H1 (cell line): Measurements from ENCODE around the gene DYNLRB2. TPM values are rescaled to one million over a fixed set of nuclear protein-coding genes. Genes with fewer than 3 reads are reported as not detected.

Experiments
- CTCF ChIA-PET: fragments of 300-600 bp; sonication (Branson Sonifier 250); formaldehyde crosslinking; loops from one replicate; lab custom pipeline; 2021; ENCODE audit not compliant: partially characterized antibody; lab: Charles Lee
- POLR2A ChIA-PET: fragments of 300-600 bp; sonication (Branson Sonifier 250); formaldehyde crosslinking; loops from one replicate; lab custom pipeline; 2021; ENCODE audit warnings: inconsistent platforms; ENCODE audit not compliant: partially characterized antibody; lab: Charles Lee
- DNase-seq, 2 experiments: peaks; one replicate each; pipeline versions ENCODE4 v3.0.0 to v3.0.0-alpha.2; 2010 to 2022; ENCODE audit warnings: low spot score in 2 of 2, low read depth in 1 of 2, mixed read lengths in 1 of 2
- FAIRE-seq: peaks from 2 replicates; lab custom pipeline; 2011; peaks lifted over from hg19 to GRCh38; lab: Jason Lieb, UNC
- H2AFZ ChIP-seq: 2 replicates; pipeline ENCODE4 v1.8.1; 2012; ENCODE audit warnings: low read length, inconsistent platforms
- H2AK5ac ChIP-seq: 2 replicates; pipeline ENCODE4 v1.6.1; 2013; ENCODE audit warnings: low read depth, low read length
- H2BK120ac ChIP-seq: replicated peaks from 2 replicates; pipeline ENCODE3; 2013; ENCODE audit warnings: low read depth, low read length, inconsistent platforms
- H2BK12ac ChIP-seq: 2 replicates; pipeline ENCODE4 v1.6.1; 2013; ENCODE audit warnings: low read depth, low read length
- H2BK15ac ChIP-seq: 2 replicates; pipeline ENCODE4 v1.6.1; 2013; ENCODE audit warnings: low read length
- H2BK20ac ChIP-seq: 2 replicates; pipeline ENCODE4 v1.6.1; 2013; ENCODE audit warnings: low read length
- H2BK5ac ChIP-seq: 2 replicates; pipeline ENCODE4 v1.6.1; 2013; ENCODE audit warnings: low read depth, low read length
- H3K14ac ChIP-seq: 2 replicates; pipeline ENCODE4 v1.6.1; 2013; ENCODE audit warnings: inconsistent platforms; ENCODE audit not compliant: insufficient read length
- H3K18ac ChIP-seq: 2 replicates; pipeline ENCODE4 v1.6.1; 2013; ENCODE audit warnings: low read length; ENCODE audit errors: extremely low read depth
- H3K23ac ChIP-seq: 2 replicates; pipeline ENCODE4 v1.6.1; 2013; ENCODE audit warnings: inconsistent platforms; ENCODE audit not compliant: insufficient read length
- H3K23me2 ChIP-seq: 2 replicates; pipeline ENCODE4 v1.6.1; 2013; ENCODE audit warnings: low read depth, low read length
- H3K27ac ChIP-seq: 2 replicates; pipeline ENCODE4 v1.6.1; 2011; ENCODE audit warnings: low read depth, low read length, inconsistent platforms
- H3K27me3 ChIP-seq, 4 experiments: replicated peaks in 1 of 4; 1 replicate in 1 of 4; 2 replicates in 3 of 4; pipeline versions ENCODE4 v1.6.1 to v1.8.1; 2011 to 2013; ENCODE audit warnings: low read length in 3 of 4, mild to moderate bottlenecking in 3 of 4, inconsistent platforms in 2 of 4, mixed read lengths in 2 of 4, moderate library complexity in 1 of 4; ENCODE audit not compliant: control insufficient read depth in 3 of 4, insufficient read depth in 3 of 4; ENCODE audit errors: extremely low read depth in 1 of 4
- H3K36me3 ChIP-seq, 4 experiments: 2 replicates each; pipeline versions ENCODE4 v1.6.1 to v1.8.1; 2011 to 2013; ENCODE audit warnings: mild to moderate bottlenecking in 4 of 4, low read length in 3 of 4, moderate library complexity in 2 of 4, control low read depth in 1 of 4, inconsistent platforms in 1 of 4; ENCODE audit not compliant: insufficient read depth in 4 of 4, control insufficient read depth in 2 of 4
- H3K4ac ChIP-seq: replicated peaks from 2 replicates; pipeline ENCODE3; 2013; ENCODE audit warnings: low read length, low read depth, mixed read lengths, inconsistent platforms; ENCODE audit not compliant: insufficient read length
- H3K4me1 ChIP-seq, 4 experiments: replicated peaks in 1 of 4; 1 replicate in 1 of 4; 2 replicates in 3 of 4; pipeline versions ENCODE4 v1.6.1 to v1.8.1; 2011 to 2013; ENCODE audit warnings: low read length in 3 of 4, inconsistent platforms in 2 of 4, mixed read lengths in 1 of 4; ENCODE audit not compliant: insufficient read depth in 4 of 4, control insufficient read depth in 3 of 4
- H3K4me2 ChIP-seq, 2 experiments: 2 replicates each; pipeline versions ENCODE4 v1.6.1 to v1.8.1; 2011 to 2013; ENCODE audit warnings: low read depth in 2 of 2, low read length in 2 of 2, control low read depth in 1 of 2, inconsistent platforms in 1 of 2, mild to moderate bottlenecking in 1 of 2; ENCODE audit not compliant: insufficient read depth in 1 of 2
- H3K4me3 ChIP-seq, 4 experiments: fragments of 200-600, 300-600 bp in 1 of 4; sonication (generic), shearing (Covaris generic), sonication (Bioruptor Twin) in 1 of 4; 2 replicates each; pipeline versions ENCODE4 v1.5.1 to v1.8.1; 2011 to 2016; ENCODE audit warnings: low read length in 4 of 4, low read depth in 3 of 4, control low read depth in 2 of 4, inconsistent platforms in 2 of 4, mild to moderate bottlenecking in 2 of 4, mixed read lengths in 1 of 4, moderate library complexity in 1 of 4; ENCODE audit not compliant: insufficient read depth in 2 of 4; ENCODE audit errors: extremely low read depth in 1 of 4
- H3K56ac ChIP-seq: replicated peaks from 2 replicates; pipeline ENCODE3; 2013; ENCODE audit warnings: low read depth, mild to moderate bottlenecking, mixed read lengths, low read length, inconsistent platforms; ENCODE audit not compliant: insufficient read length
- H3K79me1 ChIP-seq: 2 replicates; pipeline ENCODE4 v1.6.1; 2013; ENCODE audit warnings: low read depth, low read length, control low read depth
- H3K79me2 ChIP-seq, 2 experiments: 2 replicates each; pipeline versions ENCODE4 v1.6.1 to v1.8.1; 2012 to 2013; ENCODE audit warnings: low read length in 2 of 2, mild to moderate bottlenecking in 2 of 2, inconsistent platforms in 1 of 2; ENCODE audit not compliant: insufficient read depth in 2 of 2, control insufficient read depth in 1 of 2
- H3K9ac ChIP-seq, 4 experiments: replicated peaks in 1 of 4; 1 replicate in 1 of 4; 2 replicates in 3 of 4; pipeline versions ENCODE4 v1.6.1 to v1.8.1; 2011 to 2013; ENCODE audit warnings: low read depth in 3 of 4, low read length in 3 of 4, control low read depth in 2 of 4, mild to moderate bottlenecking in 2 of 4, moderate library complexity in 2 of 4, inconsistent platforms in 1 of 4; ENCODE audit errors: extremely low read depth in 1 of 4
- H3K9me3 ChIP-seq, 2 experiments: 2 replicates each; pipeline versions ENCODE4 v1.6.1 to v1.8.1; 2012 to 2013; ENCODE audit warnings: mild to moderate bottlenecking in 2 of 2, moderate library complexity in 2 of 2, control low read depth in 1 of 2, inconsistent platforms in 1 of 2, low read depth in 1 of 2, low read length in 1 of 2, mixed read lengths in 1 of 2; ENCODE audit not compliant: insufficient read depth in 2 of 2
- H4K20me1 ChIP-seq, 2 experiments: replicated peaks in 1 of 2; 2 replicates each; pipeline versions ENCODE3 to v1.8.1; 2011 to 2013; ENCODE audit warnings: inconsistent platforms in 2 of 2, low read length in 2 of 2, mild to moderate bottlenecking in 1 of 2; ENCODE audit not compliant: insufficient read depth in 2 of 2, control insufficient read depth in 1 of 2
- H4K5ac ChIP-seq: 2 replicates; pipeline ENCODE4 v1.6.1; 2013; ENCODE audit warnings: low read length, low read depth, mixed read lengths, inconsistent platforms; ENCODE audit not compliant: insufficient read length
- H4K8ac ChIP-seq: 2 replicates; pipeline ENCODE4 v1.8.0; 2013; ENCODE audit warnings: mild to moderate bottlenecking, moderate library complexity, low read length, inconsistent platforms; ENCODE audit not compliant: insufficient read depth; ENCODE audit errors: extremely low read depth
- H4K91ac ChIP-seq: replicated peaks from 2 replicates; pipeline ENCODE3; 2013; ENCODE audit warnings: low read length, mixed read lengths, inconsistent platforms; ENCODE audit not compliant: insufficient read length
- ASH2L ChIP-seq: fragments of 200-600, 300-600 bp; sonication (generic); IDR thresholded peaks from one replicate; pipeline ENCODE4 v1.7.1; 2017; ENCODE audit warnings: low read length
- CBX8 ChIP-seq: fragments of 300-800, 300-1000 bp; sonication (generic); IDR thresholded peaks from 2 replicates; pipeline ENCODE4 v1.7.1; 2016; ENCODE audit warnings: low read depth, low read length, borderline replicate concordance
- CHD2 ChIP-seq: IDR thresholded peaks from 2 replicates; pipeline ENCODE4 v1.6.1; 2012; ENCODE audit warnings: low read length, improper control_type of control experiment
- EP300 ChIP-seq, 2 experiments: IDR thresholded peaks; 1 replicate in 1 of 2; 2 replicates in 1 of 2; pipeline ENCODE4 v1.6.1; 2011 to 2012; ENCODE audit warnings: low read depth in 2 of 2, low read length in 2 of 2, mild to moderate bottlenecking in 2 of 2, borderline replicate concordance in 1 of 2, inconsistent platforms in 1 of 2, moderate library complexity in 1 of 2
- KDM5A ChIP-seq: fragments of 200-600 bp; IDR thresholded peaks from 2 replicates; pipeline ENCODE4 v1.7.1; 2012; ENCODE audit warnings: mild to moderate bottlenecking, low read length, inconsistent platforms, mixed read lengths
- MAFK ChIP-seq: IDR thresholded peaks from 2 replicates; pipeline ENCODE4 v1.6.1; 2012; ENCODE audit warnings: low read depth, mild to moderate bottlenecking, improper control_type of control experiment, low read length
- POLR2AphosphoS5 ChIP-seq: IDR thresholded peaks from 2 replicates; pipeline ENCODE4 v1.6.1; 2011; ENCODE audit warnings: low read depth, low read length
- SP1 ChIP-seq: IDR thresholded peaks from 2 replicates; pipeline ENCODE4 v1.6.1; 2011; ENCODE audit warnings: low read depth, low read length
- TCF12 ChIP-seq: IDR thresholded peaks from 2 replicates; pipeline ENCODE4 v1.6.1; 2011; ENCODE audit warnings: low read depth, mild to moderate bottlenecking, low read length
- TEAD4 ChIP-seq: IDR thresholded peaks from 2 replicates; pipeline ENCODE4 v1.6.1; 2012; ENCODE audit warnings: low read depth, low read length, inconsistent platforms, mixed read lengths
- WGBS, 2 experiments: shearing (Covaris generic) in 1 of 2; methylation state at CpG; one replicate each; pipeline versions ENCODE4 v1.1.6 to v1.1.7; 2013 to 2015; ENCODE audit warnings: low lambda C conversion rate in 2 of 2, mixed read lengths in 2 of 2, inconsistent platforms in 1 of 2, low coverage in 1 of 2, missing lambda C conversion rate in 1 of 2; ENCODE audit not compliant: insufficient replicate concordance in 2 of 2, insufficient coverage in 1 of 2, insufficient read length in 1 of 2; ENCODE audit errors: extremely low coverage in 1 of 2, missing lambda C conversion rate in 1 of 2; 5-methylcytosine and 5-hydroxymethylcytosine counted together
- polyA plus RNA-seq, 7 experiments: library from polyadenylated mRNA; depleted of rRNA in 3 of 7; stranded (reverse) in 5 of 7; unstranded in 2 of 7; fragments of >200 nt in 5 of 7; fragments of 200-250 nt in 2 of 7; gene quantifications; 1 replicate in 5 of 7; 2 replicates in 1 of 7; 4 replicates in 1 of 7; pipeline versions ENCODE4 v1.2.1 to v1.2.3, GENCODE V29; 2011 to 2013; ENCODE audit warnings: missing spikeins in 2 of 7, mixed read lengths in 2 of 7
- total RNA-seq: library from RNA; stranded (reverse); fragmentation: NEBNext Ultra II Directional; extraction: Animal tissue kit (Norgen Biotek cat#: 25700); gene quantifications from 2 replicates; pipeline ENCODE4 v1.2.1, GENCODE V29; 2021
- TF ChIP-seq, protein P1 (sequence below): IDR thresholded peaks from 2 replicates; pipeline ENCODE4 v1.6.1; 2012; ENCODE audit warnings: inconsistent platforms
- TF ChIP-seq, protein P2 (sequence below): IDR thresholded peaks from 2 replicates; pipeline ENCODE4 v1.6.1; 2011; ENCODE audit warnings: low read depth, mild to moderate bottlenecking, low read length; ENCODE audit not compliant: insufficient read depth

Gene DYNLRB2
- total and polyA plus RNA-seq, 2 of the 8 experiments (the other 6 are each of a cell fraction or from before 2014, with no cell fraction given): not detected

DNA sequence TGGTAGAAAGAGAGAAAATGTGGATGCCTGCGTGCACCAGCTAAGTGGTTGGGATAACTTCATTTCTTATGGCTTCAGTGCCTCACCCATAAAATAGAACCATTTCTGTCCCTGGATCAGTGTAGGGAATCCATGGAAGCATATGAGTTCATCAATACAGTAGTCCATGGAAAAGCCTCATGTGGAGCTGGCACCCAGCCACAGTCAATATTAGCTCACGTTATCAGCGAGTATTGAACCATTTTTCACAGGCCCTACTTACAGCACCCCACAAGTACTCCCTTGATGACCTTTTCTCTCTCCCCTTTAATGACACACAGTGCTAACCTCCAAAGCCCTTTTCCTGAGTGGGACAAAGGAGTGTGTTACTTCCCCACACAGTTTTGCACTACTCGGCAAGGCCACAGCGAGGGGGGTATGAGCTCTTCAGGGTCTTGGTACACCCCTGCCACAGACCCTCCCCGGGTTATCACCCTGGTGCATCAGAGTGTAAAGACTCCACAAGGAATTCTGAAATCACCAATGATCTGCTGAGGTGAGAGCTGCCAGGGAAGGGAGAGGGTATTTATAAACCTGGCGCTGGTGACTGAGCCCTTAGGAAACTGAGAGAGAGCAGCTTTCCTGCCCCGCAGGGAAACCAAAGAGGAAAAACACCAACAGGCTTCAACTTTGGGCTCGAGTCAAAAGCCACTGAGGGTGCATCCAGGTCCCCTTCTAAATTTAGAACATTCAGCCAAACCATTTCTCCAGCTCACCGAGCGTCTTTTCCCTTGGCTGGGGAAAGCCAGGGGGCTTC lies 36.9 kb downstream of the DYNLRB2 start:
- H4K91ac ChIP-seq: no peak overlapping the region
- H4K8ac ChIP-seq: no peak overlapping the region
- H3K23me2 ChIP-seq: peaks cover 6% of the 10 kb centered on the region; the same call in 1 of the 2 replicates
- no peak overlapping the region for H3K23ac ChIP-seq
- H3K9ac ChIP-seq: no peak overlapping the region
- no peak overlapping the region for H2AK5ac ChIP-seq
- H4K5ac ChIP-seq: no peak overlapping the region
- H2BK15ac ChIP-seq: no peak overlapping the region
- H2BK20ac ChIP-seq: no peak overlapping the region
- H3K79me2 ChIP-seq: no peaks in the 10 kb centered on the region
- no peak overlapping the region for H3K27ac ChIP-seq
- ChIA-PET POLR2A (no interaction called here), CTCF (interaction anchor here (1.1 kb wide), 1 partner anchor 13 kb away, joined by 3 read pairs; no protein-coding TSS in a partner anchor)
- 78% methylated on average over 11 of the region's 11 CpGs; no CpG with 5 or more reads in 1 of the 2 experiments for WGBS, 2 experiments
- H3K18ac ChIP-seq: no peak overlapping the region
- H3K4ac ChIP-seq: no peak overlapping the region
- no peak overlapping the region for H3K4me2 ChIP-seq
- no peak overlapping the region for H2AFZ ChIP-seq
- no peak overlapping the region for H2BK5ac ChIP-seq
- no peaks in the 10 kb centered on the region for H3K27me3 ChIP-seq
- H3K9me3 ChIP-seq: peaks cover 30 to 48% of the 10 kb centered on the region in 2 experiments; a peak in 3 of 4 replicates
- no peak for DNase-seq
- H3K36me3 ChIP-seq: no peaks in the 10 kb centered on the region
- no peak overlapping the region for H3K14ac ChIP-seq
- H3K4me1 ChIP-seq: 0 out of 7 replicates have a peak, but pooled peaks cover 0 to 2% (median 0%) of the 10 kb centered on the region in 4 experiments
- H3K79me1 ChIP-seq: no peaks in the 10 kb centered on the region
- no peak overlapping the region for H3K56ac ChIP-seq
- H3K4me3 ChIP-seq: no peak overlapping the region
- no peak overlapping the region for H2BK120ac ChIP-seq
- no peak overlapping the region for H2BK12ac ChIP-seq
- no peak for FAIRE-seq
- H4K20me1 ChIP-seq: no peaks in the 10 kb centered on the region
- TF ChIP-seq POLR2AphosphoS5 (no peak), CHD2 (no peak), MAFK (no peak), EP300 (IDR thresholded peaks at IDR 0.05; ENCODE audit: borderline replicate concordance in 1 of 2, low read depth in 2 of 2, low read length in 2 of 2) (no peak), SP1 (no peak), TEAD4 (no peak), CBX8 (no peak), ASH2L (no peak), KDM5A (no peak), TCF12 (no peak)
- TF ChIP-seq, protein P1, sequence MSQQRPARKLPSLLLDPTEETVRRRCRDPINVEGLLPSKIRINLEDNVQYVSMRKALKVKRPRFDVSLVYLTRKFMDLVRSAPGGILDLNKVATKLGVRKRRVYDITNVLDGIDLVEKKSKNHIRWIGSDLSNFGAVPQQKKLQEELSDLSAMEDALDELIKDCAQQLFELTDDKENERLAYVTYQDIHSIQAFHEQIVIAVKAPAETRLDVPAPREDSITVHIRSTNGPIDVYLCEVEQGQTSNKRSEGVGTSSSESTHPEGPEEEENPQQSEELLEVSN: no peak
- TF ChIP-seq, protein P2, sequence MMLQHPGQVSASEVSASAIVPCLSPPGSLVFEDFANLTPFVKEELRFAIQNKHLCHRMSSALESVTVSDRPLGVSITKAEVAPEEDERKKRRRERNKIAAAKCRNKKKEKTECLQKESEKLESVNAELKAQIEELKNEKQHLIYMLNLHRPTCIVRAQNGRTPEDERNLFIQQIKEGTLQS: no peak
